GM03348 (cell line): ENCODE data around the gene GRID2.
A peak's percentile ranks its signal among the peaks of the same experiment; 100 is the strongest.

ENCODE experiments used
- DNase-seq: peaks from one replicate; pipeline ENCODE4 v3.0.0; 2012; ENCODE audit warnings: low spot score

The GRID2 gene

DNA sequence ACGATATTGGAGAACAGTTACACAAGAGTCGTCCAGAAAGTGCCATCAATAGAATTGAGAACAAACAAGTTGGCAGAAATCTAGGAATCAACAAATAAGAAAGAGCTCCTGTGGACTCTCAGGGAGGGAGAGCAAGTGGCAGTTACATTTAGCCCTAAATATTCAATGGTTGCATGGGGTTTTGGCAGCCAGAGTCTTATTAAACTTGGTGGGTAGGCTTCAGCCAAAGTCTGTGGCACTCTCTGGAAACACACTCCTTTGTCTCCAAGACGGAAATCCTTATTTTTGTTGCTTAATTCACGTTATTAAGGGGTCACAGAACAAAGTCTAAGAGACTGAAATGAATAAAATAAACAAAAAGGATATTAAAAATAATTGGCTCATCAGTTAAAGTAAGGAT, 782.6 kb downstream of the GRID2 start:
- no peak for DNase-seq

DNA sequence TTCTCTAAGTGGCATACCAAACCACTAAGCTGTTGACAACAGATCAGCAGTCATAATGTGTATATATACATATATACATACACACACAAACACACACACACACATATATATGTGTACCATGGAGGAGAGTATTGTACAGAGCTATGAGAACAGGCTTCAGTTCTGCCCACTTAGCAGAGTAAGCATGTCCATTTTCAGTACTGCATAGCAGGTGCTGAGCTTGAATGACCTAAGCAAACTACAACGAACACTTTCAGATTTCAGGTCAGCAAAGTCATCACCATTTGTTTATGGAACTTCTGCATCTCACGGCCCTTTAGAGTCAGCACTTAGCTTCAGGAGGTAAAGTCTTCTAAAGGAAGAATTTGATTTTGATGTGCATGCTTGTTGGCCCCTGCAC, 789.0 kb downstream of the GRID2 start:
- DNase-seq: no peak

DNA sequence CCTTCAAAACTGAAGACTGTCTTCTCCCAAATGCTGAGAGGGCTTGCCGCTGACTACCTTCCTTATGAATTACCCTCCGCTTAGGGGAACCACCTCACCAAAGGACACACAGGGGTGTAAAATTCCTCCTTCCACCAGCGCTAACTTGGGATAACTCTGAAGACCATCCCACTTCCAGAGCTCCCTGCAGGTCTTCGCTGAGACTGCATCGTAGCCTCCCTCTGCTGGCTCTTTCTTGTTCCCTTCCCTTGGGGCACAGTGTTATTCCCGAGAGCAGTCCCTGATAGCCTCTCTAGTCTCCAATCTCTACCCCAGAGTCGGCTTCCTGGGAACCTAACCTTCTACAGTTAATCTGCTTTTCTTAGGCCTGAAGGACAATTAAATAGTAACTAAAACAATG, 799.3 kb downstream of the GRID2 start:
- no peak for DNase-seq

DNA sequence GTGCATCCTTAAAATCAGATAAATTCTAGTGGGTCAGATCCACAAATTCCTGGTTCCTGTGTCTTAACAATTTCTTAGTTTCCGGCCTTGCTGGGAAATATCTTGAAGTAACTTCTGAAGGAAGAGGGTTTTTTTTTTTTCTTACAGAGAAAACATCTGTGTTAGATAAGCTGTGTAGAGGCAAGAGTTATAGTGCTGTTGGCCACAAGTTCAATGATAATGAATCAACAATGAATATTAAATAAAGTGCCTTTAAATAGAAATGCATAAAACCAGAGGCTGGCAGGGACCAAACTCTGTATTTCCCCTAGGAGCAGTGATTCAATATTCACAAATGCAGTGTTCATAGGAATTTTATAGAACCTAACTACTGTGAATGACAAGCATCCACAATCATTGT, 812.9 kb downstream of the GRID2 start:
- no peak for DNase-seq

DNA sequence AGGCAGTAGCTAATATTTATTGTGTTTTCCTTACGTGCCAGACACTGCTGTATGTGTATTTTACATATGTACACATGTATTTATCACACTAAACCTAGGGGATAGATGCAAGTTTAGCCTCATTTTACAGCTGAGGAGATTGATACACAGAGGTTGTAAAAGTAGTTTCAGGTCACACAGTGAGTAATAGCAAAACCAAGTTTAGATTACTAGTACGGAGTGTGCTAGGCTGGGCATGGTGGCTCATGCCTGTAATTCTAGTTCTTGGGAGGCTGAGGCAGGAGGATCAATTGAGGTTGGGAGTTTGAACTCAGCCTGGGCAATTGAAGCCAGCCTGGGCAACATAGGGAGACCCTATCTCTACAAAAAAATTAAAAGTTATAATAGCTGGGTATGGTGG, 823.7 kb downstream of the GRID2 start:
- no peak for DNase-seq

DNA sequence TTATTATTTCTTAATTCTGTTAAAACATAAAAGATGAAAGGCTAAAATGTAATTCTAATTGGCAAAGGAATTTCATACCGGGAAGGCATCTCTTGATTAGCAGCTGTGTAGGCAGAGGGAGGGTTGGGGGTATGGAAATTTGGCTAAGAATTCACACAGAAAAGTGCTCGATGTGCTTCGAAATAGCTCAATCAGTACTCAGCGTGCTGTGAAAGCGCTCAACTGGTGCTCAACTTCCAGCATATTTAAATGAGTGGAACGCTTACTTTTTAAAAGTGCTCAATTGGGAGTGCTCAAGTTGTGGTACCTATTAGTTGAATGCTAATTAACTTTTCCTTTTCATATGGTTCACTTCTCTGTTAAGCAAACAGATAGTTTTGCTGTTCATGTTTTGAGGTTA, 828.9 kb downstream of the GRID2 start:
- no peak for DNase-seq

DNA sequence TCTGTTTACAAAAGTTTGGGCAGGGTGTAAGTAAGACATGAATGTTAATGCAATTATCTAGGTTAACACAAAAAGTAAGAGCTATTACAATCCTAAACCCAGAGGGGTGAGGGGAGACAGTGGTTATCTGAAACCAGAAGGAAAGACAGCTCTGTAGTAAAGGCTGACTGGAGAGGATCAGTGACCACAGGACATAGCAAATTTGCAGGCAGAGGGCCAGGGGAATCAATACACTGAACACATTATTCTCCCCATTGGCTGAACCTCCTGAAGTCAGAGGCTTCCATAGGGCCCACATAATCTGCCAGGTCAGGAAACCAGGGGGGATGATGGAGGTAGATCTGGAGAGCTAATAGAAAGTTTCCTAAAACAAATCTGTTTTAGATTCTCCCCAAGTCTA, 835.4 kb downstream of the GRID2 start:
- DNase-seq: no peak

DNA sequence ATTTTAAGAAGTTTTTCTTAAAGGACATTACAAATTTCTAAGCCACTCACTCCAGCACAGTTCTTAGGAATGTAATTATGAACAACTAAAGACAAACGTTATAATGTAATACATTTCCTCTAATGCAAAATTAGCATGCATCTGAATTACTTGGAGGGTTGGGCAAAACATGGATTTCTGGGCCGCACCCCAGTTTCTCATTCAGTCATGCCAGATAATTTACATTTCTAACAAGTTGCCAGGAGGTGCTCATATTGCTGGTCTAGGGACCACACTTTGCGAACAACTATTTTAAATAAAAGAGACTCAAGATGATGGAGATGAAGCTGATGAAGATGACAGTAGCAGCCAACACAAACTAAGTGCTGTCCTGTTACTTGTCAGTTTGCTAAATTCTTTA, 840.1 kb downstream of the GRID2 start:
- DNase-seq: no peak

DNA sequence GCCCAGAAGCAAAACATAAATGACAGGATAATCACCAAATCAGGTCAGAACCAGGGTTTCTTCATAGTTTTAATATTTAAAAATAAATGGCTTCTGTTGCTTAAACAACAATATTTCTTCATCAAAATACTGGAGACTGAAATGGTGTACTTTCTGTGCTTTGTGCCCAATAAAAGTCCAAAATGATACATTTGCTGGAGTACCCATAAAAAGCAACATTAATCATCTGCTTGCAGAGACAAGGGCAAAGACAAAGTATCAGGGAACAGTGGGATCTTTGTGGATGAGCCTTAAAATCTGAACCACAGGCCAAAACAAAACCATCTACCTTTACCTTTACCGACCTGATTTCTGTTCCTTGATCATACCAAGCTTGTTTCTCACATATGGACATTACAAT, 840.9 kb downstream of the GRID2 start:
- DNase-seq: no peak

DNA sequence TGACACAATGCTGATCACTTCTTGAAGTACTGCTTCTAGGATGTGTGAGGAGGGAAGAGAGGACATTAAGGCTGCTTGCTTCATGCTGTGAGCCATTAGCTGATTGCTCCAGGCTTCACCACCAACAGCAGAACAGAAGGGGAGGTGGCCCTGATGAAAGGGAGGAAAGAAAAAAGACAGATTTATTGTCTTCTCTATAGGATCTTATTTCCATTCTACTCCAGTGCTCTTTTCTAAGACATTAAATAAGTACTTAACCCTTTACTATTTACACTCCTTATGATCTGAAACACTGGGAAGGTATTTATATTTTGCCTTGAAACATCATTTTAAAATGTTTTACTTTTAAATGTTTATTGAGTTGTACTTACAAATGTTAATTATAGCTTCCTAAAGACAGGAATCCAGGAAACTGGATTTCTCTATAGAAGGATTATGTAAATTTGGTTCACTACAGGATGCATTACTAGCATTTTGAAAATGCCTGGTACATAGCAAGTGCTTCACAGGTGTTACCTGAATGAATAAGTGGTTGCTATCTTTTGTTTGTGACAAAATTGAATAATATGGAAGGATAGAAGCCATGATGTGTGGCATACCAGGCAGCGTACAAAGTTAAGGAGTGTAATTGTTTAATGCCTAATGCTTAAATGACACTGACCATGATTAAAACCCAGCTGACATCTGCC, 843.9 kb downstream of the GRID2 start:
- DNase-seq: no peak

DNA sequence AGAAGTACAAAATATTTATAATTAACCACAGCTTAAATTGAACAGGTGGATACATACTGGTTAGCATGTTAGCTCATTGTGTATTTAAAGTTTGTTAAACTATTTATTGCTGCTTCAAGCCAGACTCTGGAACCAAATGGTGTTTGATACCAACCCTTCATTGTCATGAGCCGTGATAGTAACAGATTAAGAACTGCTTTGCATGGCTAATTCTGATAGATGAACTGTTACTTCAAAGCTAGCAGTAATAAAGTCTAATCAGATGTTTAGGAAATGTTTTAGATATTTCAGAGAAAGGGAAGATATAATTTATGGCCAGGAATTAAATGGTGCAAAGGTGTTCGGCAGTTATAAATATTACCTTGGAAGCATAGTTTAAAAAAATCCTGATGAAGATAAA, 848.7 kb downstream of the GRID2 start:
- DNase-seq: no peak

DNA sequence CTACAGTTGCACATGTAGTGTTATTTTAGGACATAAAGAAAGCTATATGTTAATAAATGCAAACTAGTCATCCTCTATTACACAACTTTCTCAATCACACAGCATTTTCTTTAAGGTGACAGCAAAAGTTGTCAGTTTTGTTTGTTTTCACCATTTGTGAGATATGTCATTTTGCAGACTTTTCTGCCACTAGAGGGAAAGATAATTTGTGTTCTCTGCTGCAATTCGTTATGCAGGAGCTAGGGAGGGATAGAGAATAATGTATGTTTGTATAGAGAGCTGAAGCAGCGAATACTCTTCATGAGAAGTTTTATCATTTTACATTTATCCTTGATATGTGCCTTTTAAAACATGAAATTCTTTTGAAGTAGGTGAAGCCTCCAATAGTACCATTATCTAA, 854.2 kb downstream of the GRID2 start:
- DNase-seq: no peak

DNA sequence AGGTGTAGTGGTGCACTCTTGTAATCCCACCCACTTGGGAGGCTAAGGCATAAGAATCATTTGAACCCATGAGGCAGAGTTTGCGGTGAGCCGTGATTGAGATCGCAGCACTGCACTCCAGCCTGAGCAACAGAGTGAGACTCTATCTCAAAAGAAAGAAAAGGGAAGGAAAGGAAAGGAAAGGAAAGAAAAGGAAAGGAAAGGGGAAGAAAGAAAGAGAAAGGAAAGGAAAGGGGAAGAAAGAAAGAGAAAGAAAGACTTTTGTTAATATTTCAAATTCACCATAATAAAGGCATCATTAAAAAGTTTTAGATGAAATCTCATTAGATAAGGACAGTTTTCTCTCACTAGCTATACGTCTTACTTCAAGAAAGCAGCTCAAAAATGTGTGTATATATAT, 864.3 kb downstream of the GRID2 start:
- DNase-seq: no peak

DNA sequence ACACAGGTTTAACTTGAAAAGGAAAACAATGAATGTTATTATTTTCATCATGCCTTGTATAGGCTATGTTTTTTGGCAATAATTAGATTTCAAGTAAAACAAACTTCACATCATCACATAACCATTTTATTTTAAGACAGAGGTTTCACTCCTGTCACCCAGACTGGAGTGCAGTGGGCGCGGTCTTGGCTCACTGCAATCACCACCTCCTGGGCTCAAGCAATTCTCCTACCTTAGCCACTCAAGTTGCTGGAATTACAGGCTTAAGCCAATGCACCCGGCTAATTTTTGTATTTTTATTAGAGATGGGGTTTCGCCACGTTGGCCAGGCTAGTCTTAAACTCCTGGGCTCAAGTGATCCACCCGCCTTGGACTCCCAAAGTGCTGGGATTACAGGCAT, 866.2 kb downstream of the GRID2 start:
- no peak for DNase-seq

DNA sequence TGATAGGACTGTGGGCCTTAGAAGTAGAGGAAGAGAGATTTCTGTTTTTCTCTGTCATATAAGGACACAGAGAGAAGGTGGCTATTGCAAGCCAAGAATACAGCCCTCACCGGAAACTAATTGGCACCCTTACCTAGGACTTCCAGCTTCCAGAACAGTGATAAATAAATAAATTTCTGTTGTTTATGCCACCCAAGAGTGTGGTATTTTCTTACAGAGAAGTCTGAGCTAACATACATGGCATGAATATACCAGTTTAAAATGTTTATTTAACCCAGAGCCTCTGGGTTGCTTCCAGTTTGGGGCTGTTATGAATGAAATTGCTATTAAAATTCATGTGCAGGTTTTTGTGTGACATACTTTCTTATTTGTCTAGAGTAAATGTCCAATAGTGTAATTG, 870.8 kb downstream of the GRID2 start:
- no peak for DNase-seq

DNA sequence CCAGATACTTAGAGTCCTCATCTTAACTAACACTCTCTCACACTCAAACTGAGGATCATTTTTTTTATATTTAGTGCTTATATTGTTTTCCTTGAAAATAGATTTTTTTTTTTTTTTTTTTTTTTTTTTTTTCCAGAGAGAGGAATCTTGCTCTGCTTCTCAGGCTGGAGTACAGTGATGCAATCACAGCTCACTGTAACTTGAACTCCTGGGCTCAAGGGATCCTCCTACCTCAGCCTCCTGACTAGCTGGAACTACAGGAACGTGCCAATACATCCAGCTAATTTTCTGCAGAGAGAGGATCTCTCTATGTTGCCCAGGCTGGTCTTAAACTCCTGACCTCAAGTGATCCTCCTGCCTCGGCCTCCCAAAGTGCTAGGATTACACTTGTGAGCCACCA, 874.5 kb downstream of the GRID2 start:
- DNase-seq: no peak

DNA sequence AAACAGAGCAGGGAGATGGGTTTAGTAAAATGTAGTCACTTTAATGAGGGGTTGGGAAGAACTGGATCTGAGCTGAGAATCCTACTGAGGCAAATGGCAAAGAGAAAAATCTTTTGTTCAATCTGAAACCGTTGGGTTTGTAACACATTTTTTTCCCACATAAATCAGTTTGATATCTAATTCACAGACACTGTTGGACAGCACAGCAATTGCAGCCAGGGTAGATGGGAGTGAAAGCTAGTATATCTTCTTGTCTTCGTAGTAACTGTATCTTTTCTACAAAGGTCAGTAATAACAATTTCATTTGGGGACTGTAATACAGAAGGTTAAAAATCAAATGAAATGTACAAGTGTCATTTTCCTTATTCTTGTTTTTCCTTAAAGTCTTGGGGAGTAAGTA, 875.3 kb downstream of the GRID2 start:
- DNase-seq: no peak

DNA sequence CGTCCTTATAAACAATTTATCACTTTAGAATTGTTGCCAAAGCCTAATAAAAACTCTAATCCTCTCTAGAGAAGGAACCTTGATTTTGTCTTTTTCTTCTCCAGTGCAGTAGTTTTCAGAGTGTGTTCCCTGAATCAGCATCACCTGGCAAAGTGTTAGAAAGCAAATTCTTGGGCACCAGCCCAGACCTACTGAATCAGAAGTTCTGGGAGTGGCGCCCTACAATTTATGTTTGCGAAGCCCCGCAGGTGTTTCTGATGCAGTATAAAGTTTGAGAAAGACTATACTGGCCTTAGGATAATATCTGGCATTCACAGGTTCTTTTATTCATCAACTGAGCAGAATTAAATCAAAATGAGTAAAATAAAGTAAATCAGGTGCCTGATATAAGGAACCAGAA, 879.0 kb downstream of the GRID2 start:
- DNase-seq: no peak

DNA sequence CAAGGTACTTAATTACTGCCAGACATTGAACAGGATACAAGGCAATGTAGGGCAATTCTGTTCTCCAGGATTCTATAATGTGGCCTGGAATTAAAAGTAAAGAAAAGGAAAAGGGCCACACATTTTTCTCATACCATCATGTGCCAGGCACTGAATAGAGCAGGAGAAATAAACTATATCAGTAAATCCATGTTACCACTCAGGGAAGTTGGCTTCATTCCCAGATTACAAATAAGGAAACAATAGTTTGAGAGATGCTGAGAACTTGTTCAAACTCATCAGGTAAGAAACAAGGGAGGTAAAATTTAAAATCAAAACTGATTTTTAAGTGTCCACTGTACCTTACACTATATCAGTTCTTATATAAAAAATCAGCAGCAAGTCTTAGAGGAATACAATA, 879.8 kb downstream of the GRID2 start:
- no peak for DNase-seq

DNA sequence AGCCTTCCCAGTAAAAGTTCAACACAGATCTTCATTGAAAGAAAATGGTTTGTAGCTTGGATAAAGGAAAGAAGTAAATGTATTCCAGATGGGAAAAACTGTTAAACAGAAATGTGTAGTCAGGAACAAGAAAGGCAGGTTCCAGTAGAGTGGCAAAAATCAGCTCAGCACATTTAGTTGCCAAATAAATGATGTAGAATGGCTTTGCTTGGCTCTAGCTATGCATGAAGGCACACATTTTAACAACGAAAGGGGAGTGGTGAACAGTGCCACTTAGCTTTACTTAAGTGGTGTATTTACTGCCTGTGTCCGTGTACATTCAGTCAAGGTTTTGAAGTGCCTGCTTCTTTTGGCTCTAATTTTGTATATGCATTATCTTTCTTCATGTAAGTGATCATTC, 880.3 kb downstream of the GRID2 start:
- no peak for DNase-seq

DNA sequence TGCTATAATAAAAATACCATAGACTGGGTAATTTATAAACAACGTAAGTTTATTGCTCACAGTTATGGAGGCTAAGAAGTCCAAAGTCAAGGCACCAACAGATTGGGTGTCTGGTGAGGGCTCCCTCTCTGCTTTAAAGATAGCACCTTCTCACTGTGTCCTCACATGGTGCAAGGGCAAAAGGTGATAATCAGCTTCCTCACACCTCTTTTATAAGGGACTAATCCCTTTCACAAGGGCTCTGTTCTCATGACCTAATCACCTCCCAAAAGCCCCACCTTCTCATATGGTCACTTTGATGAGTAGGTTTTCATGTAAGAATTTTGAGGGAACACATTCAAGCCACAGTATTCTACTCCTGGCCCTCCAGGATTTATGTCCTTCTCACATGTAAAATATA, 883.1 kb downstream of the GRID2 start:
- no peak for DNase-seq

DNA sequence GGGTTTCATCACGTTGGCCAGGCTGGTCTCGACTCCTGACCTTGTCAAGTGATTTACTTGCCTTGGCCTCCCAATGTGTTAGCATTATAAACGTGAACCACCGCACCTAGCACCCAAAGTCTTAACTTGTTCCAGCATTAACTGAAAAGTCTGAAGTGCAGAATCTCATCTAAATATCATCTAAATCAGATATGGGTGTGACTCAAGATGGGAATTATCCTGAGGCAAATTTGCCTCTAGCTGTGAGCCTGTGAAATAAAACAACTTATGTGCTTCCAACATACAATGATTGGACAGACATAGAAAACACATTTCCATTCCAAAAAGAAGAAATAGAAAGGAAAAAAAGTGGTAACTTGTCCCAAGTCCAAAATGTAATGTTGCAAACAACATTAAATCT, 883.7 kb downstream of the GRID2 start:
- no peak for DNase-seq

DNA sequence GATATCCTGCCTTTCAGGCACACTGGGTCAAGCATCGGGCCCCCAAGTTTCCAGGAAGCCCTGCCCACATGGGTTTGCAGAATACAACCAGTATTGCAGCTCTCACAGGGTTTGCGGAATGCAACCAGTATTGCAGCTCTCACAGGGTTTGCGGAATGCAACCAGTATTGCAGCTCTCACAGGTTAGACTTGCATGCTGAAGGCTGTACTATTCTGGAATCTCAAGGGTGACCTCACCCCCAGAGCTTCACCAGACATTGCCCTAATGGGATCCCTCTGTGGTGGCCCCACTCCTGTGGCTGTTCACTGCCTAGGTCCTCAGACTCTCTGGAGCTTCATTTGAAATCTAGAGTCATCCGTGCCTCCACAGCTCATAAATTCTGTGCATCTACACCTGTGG, 884.1 kb downstream of the GRID2 start:
- no peak for DNase-seq

DNA sequence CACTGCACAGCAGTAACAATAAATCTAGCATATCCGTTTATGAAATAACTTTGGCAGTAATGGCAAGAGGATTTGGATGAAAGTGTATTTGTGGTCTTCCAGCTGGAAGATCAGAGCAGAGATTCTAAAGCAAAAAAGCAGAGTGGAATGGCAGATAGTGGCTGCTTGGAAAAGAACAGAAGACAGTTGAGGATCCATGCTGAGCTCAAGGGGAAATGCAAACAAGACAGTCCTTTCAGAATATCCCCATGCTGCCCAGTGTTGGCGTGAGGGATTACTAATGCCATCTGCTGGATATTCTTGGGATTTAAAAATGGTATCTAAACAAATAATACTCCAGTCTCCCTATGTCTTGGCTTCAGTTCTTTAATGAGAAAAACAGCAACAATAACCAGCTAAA, 895.7 kb downstream of the GRID2 start:
- DNase-seq: peak; percentile 64
